Inflammatory macrophage (primary cell): Measurements from ENCODE around the gene SDR9C7.
"Not testable (repeated sequence)": the region's sequence is repeated elsewhere in the genome, so short reads cannot be mapped to it uniquely, and the experiment has no call there.

Experiments
- DNase-seq, 2 donors: peaks; one replicate each; pipeline ENCODE4 v3.0.0-alpha.2; 2020 to 2022

The SDR9C7 gene

DNA sequence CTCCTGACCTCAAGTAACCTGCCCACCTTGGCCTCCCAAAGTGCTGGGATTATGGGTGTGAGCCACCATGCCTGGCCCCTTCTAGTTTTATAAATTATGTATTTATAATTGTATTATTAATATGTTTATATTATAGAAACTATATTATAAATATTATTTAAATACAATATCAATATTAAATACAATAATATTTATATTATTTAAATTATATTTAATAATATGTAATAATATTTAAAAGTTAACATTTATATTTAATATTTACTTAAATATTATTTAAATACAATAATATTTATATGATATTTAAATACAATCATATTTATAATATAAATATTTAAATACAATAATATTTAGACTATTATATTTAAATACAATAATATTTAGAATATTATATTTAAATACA lies 20.0 kb downstream of the SDR9C7 start:
- DNase-seq: no peak

DNA sequence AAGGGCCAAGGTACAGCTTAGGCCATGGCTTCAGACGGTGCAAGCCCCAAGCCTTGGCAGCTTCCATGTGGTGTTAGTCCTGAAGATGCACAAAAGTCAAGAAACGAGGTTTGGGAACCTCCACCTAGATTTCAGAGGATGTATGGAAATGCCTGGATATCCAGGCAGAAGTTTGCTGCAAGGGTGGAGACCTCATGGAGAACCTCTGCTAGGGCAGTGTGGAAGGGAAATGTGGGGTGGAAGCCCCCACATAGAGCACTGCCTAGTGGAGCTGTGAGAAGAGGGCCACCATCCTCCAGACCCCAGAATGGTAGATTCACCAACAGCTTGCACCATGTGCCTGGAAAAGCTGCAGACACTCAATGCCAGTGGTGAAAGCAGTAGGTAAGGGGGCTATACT lies 24.8 kb downstream of the SDR9C7 start:
- not testable (repeated sequence) for DNase-seq

GRCh38 chr12:56908136-56908535 lies 26.1 kb downstream of the SDR9C7 start:
- DNase-seq: no peak

- no peak for DNase-seq
Measured at GRCh38 chr12:56905852-56906251, 28.4 kb downstream of the SDR9C7 start.

DNA sequence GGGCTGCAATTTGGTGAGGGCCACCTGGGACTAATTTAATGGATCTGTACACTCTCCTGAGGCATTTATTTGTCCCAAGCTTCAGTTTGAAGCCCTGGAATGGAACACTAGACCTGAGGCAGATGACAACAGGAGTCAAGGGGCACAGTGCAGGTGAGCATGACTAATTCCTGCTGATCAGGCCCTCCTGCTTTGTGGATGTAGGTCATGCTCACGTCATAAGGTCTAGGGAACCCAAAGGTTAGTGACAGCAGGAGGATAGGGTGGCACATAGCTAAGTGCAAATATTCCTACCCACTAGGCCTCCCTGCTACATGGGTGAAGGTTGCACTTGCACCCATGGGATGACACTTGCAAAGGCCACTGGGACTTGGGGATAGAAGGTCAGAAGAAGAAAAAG lies 30.8 kb downstream of the SDR9C7 start:
- DNase-seq: no peak

DNA sequence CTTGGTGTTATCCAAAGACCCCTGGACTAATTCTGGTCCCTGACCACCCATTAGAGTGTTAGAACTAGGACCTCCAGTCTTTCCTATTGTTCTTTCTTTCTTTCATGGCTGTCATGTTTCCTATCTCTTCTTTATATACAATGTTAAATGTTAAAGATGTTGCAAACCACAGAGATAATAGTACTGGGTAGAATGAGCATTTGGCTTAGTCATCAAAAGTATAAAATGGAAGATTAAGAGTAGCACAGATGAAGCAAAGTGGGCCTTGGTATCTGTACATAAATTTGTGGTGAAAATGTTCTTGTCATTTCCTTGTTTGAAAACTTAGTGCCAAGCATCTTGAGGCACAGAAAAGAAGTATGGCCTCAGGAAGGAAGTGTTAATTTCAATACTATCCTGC lies 32.9 kb downstream of the SDR9C7 start:
- DNase-seq: not testable (repeated sequence)

DNA sequence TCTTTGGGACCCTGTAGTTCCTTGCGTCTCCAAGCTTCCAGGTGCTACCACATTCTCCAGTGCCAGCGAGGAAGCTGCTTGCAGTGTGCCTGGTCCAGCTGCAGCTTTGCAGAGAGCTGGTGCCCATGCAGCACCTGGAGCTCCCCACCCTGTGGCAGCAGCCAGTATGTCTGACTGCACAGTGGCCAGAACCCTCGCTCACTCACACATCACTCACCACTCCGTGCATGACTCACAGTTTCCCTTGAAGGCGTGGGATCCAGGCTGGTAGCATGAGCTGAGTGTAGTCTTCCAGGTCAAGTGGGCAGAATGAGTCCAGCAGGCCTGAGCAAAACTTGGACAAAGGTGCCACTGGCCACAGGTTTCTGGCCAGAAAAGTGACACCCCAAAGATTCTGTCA lies 33.6 kb downstream of the SDR9C7 start:
- DNase-seq: no peak

GRCh38 chr12:56898938-56899337 lies 35.3 kb downstream of the SDR9C7 start:
- no peak for DNase-seq

DNA sequence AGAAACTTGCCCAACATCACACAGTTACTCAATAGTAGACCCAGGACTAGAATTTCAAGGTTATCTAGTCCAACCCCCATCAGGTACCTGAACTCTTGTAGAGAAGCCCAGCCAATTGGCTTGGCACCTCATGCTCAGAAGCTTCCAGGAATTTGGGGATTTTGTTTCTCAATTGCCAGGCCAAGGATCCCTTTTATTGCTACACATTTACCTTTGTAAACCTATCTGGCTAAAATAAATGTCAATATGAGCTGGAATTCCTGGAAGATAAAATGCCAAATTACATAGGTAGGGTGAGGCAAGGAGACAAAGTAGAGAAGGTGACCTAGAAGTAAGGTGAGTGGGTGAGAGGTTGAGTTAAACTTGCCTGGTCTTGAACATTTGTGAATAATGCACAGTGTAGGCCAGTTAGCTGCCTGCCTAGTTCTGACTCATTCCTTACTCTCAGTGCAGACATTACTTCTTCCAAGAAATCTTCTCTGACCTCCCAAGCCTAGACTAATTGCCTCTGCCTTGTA lies 36.3 kb downstream of the SDR9C7 start:
- DNase-seq: no peak

DNA sequence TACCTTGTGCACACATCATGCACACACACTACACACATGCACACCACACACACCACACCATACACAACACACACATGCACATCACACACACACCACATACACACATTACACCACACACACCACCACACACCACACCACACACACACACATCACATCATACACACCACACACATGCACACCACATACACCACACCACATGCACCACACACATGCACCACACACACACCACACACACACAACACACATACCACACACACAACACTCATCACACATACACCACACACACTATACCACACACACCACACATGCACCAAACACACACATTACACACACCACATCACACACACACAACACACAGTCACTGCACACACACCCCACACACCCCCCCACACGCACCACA lies 38.1 kb downstream of the SDR9C7 start:
- DNase-seq: no peak

GRCh38 chr12:56894698-56895368 lies 39.4 kb downstream of the SDR9C7 start:
- DNase-seq: no peak

DNA sequence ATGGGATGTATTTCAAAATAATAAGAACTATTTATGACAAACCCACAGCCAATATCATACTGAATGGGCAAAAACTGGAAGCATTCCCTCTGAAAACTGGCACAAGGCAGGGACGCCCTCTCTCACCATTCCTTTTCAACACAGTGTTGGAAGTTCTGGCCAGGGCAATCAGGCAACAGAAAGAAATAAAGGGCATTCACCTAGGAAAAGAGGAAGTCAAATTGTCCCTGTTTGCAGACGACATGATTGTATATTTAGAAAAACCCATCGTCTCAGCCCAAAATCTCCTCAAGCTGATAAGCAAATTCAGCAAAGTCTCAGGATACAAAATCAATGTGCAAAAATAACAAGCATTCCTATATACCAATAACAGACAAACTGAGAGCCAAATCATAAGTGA lies 42.3 kb downstream of the SDR9C7 start:
- not testable (repeated sequence) for DNase-seq

DNA sequence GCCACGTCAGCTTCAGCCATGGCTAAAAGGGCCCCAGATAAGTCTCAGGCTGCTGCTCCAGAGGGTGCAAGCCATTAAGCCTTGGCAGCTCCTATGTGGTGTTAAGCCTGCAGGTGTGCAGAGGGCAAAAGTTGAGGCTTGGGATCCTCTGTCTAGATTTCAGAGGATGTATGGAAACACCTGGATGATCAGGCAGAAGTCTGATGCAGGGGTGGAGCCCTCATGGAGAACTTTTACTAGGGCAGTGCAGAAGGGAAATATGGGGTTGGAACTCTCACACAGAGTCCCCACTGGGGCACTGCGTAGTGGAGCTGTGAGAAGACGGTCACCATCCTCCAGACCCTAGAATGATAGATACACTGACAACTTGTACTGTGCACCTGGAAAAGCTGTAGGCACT lies 47.9 kb downstream of the SDR9C7 start:
- DNase-seq: no peak

DNA sequence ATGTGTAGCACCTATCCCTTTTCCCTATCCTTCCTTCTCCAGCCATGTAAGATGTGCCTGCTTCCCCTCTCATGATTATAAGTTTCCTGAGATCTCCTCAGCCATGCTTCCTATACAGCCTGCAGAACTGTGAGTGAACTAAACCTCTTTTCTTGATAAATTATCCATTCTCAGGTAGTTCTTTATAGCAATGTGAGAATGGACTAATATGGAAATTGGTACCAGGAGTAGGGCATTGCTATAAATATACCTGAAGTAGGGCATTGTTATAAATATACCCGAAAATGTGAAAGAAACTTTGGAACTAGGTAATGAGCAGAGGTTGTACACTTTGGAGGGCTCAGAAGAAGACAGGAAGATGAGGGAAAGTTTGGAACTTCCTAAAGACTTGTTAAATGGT lies 48.9 kb downstream of the SDR9C7 start:
- no peak for DNase-seq

DNA sequence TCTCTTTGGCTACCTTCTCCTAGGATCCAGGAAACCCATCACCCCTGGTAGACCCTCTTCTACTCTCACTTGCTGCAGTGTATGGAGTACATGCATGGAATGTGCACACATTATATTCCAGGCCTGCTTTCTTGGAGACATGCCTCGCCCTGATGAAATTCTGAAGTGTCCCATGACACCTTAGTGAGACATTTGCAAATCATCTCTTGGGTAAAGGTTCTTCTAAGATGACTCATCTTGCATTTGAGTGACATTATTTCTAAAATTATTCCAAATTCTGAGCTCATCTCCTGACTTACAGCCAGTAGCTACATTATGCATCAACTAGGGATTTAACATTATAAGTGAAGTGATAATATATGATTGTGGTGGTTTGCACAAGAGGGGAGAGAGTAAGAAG lies 49.8 kb downstream of the SDR9C7 start:
- DNase-seq: peak in 1 of 2 donors; percentile 30

DNA sequence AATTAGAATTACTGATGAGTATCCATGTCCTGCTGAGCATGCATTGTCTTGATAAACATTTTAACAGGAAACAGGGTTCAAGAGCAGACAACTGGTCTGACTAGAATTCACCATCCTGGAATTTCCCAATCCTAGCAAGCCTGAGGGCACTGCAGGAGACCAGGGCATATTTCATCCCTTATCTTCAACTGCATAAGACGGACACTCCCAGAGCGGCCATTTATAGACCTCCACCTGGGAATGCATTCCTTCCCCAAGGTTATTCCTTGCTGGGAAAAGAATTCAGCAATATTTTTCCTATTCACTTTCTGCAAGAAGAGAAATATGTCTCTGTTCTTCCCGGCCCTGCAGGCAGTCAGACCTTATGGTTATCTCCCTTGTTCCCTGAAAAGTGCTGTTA lies 51.8 kb downstream of the SDR9C7 start:
- DNase-seq: not testable (repeated sequence)

DNA sequence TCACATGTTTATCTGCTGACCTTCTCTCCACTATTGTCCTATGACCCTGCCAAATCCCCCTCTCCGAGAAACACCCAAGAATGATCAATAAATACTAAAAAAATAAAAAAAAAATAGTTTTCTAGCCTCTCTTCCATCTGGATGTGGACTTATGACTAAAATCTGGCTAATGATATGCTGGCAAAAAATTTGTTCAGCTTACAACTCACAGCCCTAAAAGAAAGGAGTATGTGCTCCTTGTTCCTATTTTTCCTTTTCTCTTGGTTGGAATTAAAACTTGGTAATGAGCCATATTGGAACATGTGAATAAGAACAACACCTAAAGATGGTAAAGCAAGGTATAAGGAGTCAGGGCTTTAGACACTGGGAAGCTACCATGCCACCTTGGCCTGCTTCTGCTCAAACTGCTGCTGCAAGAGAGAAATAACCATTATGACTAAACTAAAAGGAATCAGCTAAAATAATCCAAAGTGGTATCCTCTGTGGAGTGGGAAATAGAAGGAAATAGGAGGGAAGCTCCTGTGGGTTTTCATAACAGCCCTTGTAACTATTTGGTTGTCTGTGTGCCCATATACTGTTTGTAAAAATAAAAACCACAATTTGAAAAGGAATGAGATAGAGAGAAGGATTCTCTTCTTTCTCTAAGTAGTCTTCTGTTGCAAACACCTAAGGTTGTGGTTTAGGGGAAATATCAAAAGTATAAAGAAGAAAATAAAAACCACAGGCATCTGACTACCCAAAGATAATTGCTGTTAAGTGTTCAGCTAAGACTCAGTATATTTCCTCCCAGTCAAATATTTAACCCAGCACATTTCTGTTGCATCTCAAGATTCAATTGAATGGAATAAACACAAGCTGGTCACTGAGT lies 53.8 kb downstream of the SDR9C7 start:
- DNase-seq: no peak

GRCh38 chr12:56879240-56880124 lies 54.7 kb downstream of the SDR9C7 start:
- not testable (repeated sequence) for DNase-seq

- DNase-seq: no peak
Measured at GRCh38 chr12:56878010-56878339, 56.2 kb downstream of the SDR9C7 start.

DNA sequence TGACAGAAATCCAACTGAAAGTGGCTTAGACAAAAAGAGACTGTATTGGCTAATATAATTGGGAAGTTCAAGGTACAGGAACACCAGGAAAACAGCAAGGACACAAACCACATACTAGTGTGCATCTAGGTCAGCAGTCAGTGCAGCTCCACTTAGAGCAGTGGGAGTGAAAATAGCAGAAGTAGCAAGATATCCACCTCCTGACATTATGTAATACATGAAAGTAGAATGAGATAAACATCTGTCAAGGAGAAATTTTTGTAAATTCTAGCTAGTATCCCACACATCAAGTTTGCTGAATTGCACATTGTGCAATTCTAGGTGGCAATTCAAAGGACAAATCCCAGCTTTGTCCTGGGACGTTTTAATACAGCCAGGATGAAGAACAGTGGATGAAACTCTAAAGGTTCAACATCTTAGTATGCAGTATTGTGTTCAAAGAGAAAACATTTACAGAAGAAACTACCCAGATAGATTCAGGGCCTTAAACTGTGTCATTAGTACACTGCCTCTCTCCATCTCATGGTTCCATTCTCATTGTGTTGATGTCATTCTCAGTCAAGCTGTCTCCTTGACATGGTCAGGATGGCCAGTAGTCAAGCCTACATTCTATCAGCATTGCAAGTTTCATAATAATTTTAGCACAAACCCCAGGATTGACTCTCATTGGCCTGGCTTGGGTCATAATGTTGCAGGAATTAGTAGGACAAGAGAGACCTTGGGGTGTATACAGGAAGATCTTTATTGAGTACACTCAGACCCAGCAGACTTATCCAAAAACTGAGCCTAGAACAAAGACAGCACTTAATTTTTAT lies 56.8 kb downstream of the SDR9C7 start:
- peak; percentile 56 to 57 for DNase-seq

DNA sequence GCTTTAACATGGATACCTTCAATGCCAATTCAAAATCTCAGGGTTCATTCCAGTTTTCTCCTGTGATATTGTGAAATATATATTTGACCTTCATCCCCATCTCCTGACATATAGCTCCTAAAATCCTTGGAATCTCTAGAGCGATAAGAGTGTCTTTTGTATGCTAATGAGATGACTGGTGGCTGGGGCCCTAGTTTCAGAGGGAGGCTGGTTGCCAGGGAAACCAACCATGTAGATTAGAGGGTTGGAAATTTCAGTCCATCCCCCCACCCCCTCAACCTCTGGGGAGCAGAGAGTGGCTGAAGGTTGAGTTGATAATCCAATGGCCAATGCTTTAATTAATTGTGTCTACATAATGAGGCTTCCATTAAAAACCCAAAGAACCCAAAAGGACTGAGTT lies 59.4 kb downstream of the SDR9C7 start:
- no peak for DNase-seq

GRCh38 chr12:56873382-56873781 lies 60.8 kb downstream of the SDR9C7 start:
- DNase-seq: no peak
